Endothelial cell of hepatic sinusoid (primary cell): ENCODE measurements around the gene TUT7.
"Not testable (repeated sequence)": the region's sequence is repeated elsewhere in the genome, so short reads cannot be mapped to it uniquely, and the experiment has no call there.

Experiments
- in situ Hi-C: cut with HindIII; loops from 2 replicates; pipeline ENCODE4 v1.10.0; 2017; ENCODE audit warnings: low sequenced_read_pairs

Gene TUT7

GRCh38 chr9:86350006-86350760, 4.0 kb downstream of the TUT7 start:
- in situ Hi-C loops = no loop called here

GRCh38 chr9:86349271-86349670, 4.9 kb downstream of the TUT7 start:
- in situ Hi-C loops = no loop called here

GRCh38 chr9:86347991-86348390, 6.2 kb downstream of the TUT7 start:
- in situ Hi-C loops = no loop called here

- in situ Hi-C loops = no loop called here
Measured at GRCh38 chr9:86344818-86345217, 9.4 kb downstream of the TUT7 start.

GRCh38 chr9:86342269-86342668, 11.9 kb downstream of the TUT7 start:
- in situ Hi-C loops = no loop called here

- in situ Hi-C loops = no loop called here
Measured at GRCh38 chr9:86341007-86341491, 13.2 kb downstream of the TUT7 start.

- in situ Hi-C loops = no loop called here
Measured at GRCh38 chr9:86340356-86341006, 13.7 kb downstream of the TUT7 start.

- in situ Hi-C loops = no loop called here
Measured at GRCh38 chr9:86337469-86338108, 16.6 kb downstream of the TUT7 start.

GRCh38 chr9:86336058-86336457, 18.2 kb downstream of the TUT7 start:
- in situ Hi-C loops = no loop called here

- in situ Hi-C loops = no loop called here
Measured at GRCh38 chr9:86333651-86334050, 20.6 kb downstream of the TUT7 start.

GRCh38 chr9:86330186-86330585, 24.0 kb downstream of the TUT7 start:
- in situ Hi-C loops = no loop called here

GRCh38 chr9:86329649-86330048, 24.6 kb downstream of the TUT7 start:
- in situ Hi-C loops = no loop called here

GRCh38 chr9:86328156-86328555, 26.1 kb downstream of the TUT7 start:
- in situ Hi-C loops = no loop called here

- in situ Hi-C loops = no loop called here
Measured at GRCh38 chr9:86326536-86326935, 27.7 kb downstream of the TUT7 start.

GRCh38 chr9:86324901-86325300, 29.3 kb downstream of the TUT7 start:
- in situ Hi-C loops = no loop called here

GRCh38 chr9:86324308-86324707, 29.9 kb downstream of the TUT7 start:
- in situ Hi-C loops = no loop called here

GRCh38 chr9:86322973-86323644, 31.1 kb downstream of the TUT7 start:
- in situ Hi-C loops = no loop called here

GRCh38 chr9:86321373-86321772, 32.8 kb downstream of the TUT7 start:
- in situ Hi-C loops = no loop called here

GRCh38 chr9:86318187-86318586, 36.0 kb downstream of the TUT7 start:
- in situ Hi-C loops = no loop called here

GRCh38 chr9:86315078-86315477, 39.1 kb downstream of the TUT7 start:
- in situ Hi-C loops = no loop called here

- in situ Hi-C loops = not testable (repeated sequence)
Measured at GRCh38 chr9:86312959-86313358, 41.3 kb downstream of the TUT7 start.
